HG03457 (cell line): ENCODE measurements around the gene MAEA.

Experiments used
- ATAC-seq: cut with Tn5 transposase; IDR thresholded peaks from one replicate; pipeline ENCODE4 v1.9.1; 2021; ENCODE audit warnings: moderate number of reproducible peaks; ENCODE audit not compliant: unreplicated experiment

MAEA gene

DNA sequence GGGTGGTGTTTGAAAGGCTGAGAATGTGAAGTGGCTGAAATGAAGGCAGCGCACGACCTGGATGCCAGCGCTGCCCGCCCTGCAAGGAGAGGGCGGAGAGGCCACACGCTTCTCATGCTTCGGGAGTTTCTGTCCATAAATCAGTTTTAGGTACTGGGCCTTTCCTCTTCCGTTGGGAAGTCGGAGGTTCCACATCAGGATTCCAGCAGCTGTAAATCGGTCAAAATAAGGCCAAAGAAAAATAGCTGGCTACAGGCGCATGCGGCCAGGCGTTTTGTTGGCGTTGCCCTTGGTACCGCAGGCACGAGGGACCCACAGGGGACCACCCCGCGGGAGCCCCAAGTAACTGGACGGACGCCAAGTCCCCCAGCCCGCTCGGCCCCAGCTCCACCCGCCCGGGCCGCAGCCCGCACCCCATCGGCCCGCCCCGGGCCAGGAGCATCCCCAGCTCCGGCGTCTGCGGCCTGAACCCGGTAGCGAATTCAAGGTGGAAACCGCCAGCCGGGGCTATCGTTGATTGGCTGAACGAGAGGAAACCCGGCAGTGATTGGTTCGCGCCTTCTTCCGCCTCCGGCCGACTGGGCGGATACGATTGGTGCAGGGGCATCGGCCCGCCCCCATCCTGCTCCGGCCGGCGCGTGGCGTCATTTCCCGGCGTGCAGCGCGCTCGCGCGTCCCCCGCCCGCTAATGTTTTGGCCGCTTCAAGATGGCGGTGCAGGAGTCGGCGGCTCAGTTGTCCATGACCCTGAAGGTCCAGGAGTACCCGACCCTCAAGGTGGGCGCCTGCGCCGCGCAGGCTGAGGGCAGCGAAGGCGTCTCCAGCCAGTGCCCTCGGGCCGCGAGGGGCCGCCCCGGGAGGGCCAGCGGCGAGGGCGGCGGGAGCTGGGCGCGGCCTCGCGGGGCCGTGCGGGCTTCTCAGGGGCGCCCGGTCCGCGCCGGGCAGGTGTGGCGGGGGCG, at the start of gene MAEA:
Gene MAEA, plus strand, starts transcription at position 685 of the 958 bp plus-strand sequence. Its CDS starts 23 bp downstream, at position 708.
- peak; percentile 89 for ATAC-seq

- ATAC-seq: no peak
These were observed 49.8 kb upstream of the MAEA start for GRCh38 chr4:1239950-1240307.

GRCh38 chr4:1240721-1241465, 48.8 kb upstream of the MAEA start:
- ATAC-seq: no peak

GRCh38 chr4:1241466-1241935, 48.2 kb upstream of the MAEA start:
- ATAC-seq: no peak

- ATAC-seq: no peak
These were observed 47.7 kb upstream of the MAEA start for GRCh38 chr4:1241936-1242505.

GRCh38 chr4:1242506-1243450, 46.9 kb upstream of the MAEA start:
- ATAC-seq: no peak

GRCh38 chr4:1243451-1244080, 46.1 kb upstream of the MAEA start:
- no peak for ATAC-seq

- no peak for ATAC-seq
These were observed 45.4 kb upstream of the MAEA start for GRCh38 chr4:1244081-1244977.

DNA sequence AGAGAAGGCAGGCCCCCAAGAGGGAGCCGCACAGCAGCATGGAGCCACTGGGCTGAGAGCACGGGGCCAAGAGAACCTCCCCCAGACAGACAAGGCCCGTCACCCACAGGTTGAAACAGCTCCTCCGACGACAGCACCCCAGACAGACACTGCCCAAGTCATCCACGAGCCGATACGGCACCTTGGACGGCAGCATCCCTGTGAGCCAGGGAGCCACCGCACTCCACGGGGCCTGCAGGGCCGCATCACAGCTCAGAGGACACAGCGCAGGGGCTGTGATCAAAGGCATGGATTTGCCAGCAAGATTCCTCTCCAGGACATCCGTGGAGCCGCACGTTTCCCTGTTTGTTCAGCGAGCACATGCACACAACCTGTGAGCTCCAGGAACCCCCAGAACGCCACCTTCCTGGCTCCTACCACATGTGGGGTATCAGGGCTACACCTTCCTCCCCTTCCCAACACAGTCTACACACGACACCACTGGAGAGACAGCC, 44.7 kb upstream of the MAEA start:
- ATAC-seq: no peak

- no peak for ATAC-seq
These were observed 44.1 kb upstream of the MAEA start for GRCh38 chr4:1245481-1246051.

DNA sequence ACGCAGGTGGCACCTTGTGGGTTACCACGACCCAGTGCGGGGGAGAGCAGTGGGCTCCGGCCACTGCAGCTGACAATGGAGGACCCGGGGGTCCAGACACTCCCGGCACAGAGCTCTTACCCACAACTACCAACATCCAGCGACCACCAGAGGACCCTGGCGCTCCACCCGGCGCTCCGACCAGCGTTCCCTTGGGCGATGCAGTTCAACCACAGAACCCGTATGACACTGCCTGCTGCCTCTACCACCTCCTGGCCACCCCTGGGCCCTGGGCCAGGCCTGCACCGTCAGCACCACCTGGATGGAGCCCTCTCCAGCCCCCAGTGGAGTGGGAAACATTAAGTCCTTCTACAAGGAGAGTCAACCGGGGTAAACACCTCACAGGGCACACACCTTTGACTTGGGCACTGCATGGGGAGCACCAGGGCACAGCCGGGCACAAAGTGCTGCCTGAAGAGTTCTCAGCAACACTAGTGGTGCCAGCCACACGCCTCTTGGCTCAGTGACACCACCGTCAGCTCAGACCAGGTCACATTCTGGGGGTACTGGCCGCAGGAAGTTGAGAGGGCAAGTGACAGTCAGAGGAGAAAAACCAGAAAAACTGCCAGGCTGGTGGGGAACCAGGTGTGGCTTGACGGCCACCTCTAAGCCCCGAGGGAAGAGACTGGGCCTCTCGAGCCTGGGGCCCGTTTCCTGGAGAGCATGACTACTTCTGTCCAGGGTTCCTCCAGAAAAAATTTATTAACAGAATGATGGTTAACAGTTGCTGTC, 43.4 kb upstream of the MAEA start:
- ATAC-seq: no peak

GRCh38 chr4:1246901-1247863, 42.5 kb upstream of the MAEA start:
- ATAC-seq: no peak

DNA sequence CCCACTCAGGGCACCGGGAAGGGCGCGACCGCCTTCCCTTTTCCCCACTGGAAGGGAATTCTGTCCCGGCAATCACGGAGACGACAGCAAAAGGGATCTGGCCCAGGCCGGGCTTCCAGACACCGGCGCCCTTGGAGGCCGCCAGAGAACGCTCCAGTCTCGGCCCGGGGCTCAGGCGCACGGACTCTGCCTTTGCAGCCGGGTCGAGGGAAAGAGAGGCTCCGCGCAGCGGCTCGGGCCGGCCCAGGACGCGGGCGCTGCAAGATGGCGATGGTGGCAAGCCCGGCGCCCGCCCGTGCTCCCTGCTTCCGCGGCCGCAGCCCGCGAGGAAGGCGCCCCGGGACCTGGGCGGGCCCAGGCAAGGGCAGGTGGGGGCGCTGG, 41.8 kb upstream of the MAEA start:
- no peak for ATAC-seq

- ATAC-seq: peak; percentile 27
These were observed 41.2 kb upstream of the MAEA start, which contains the start of gene CTBP1 for GRCh38 chr4:1248245-1249147. Gene CTBP1, minus strand, starts transcription at chr4:1249130. Its CDS starts 7,799 bp downstream, at chr4:1241331.

- peak; percentile 43 for ATAC-seq
These were observed 40.5 kb upstream of the MAEA start for GRCh38 chr4:1249148-1249730.
